ENCODE results near the gene BUD13. TPM values are rescaled to one million over a fixed set of nuclear protein-coding genes. Genes with fewer than 3 reads are reported as not detected.

BUD13 gene
- total and polyA plus RNA-seq, 9 of the 15 experiments (the other 6 are each of a cell fraction or from before 2014, with no cell fraction given): 9.5 to 34.1 (median 27.1) TPM

DNA sequence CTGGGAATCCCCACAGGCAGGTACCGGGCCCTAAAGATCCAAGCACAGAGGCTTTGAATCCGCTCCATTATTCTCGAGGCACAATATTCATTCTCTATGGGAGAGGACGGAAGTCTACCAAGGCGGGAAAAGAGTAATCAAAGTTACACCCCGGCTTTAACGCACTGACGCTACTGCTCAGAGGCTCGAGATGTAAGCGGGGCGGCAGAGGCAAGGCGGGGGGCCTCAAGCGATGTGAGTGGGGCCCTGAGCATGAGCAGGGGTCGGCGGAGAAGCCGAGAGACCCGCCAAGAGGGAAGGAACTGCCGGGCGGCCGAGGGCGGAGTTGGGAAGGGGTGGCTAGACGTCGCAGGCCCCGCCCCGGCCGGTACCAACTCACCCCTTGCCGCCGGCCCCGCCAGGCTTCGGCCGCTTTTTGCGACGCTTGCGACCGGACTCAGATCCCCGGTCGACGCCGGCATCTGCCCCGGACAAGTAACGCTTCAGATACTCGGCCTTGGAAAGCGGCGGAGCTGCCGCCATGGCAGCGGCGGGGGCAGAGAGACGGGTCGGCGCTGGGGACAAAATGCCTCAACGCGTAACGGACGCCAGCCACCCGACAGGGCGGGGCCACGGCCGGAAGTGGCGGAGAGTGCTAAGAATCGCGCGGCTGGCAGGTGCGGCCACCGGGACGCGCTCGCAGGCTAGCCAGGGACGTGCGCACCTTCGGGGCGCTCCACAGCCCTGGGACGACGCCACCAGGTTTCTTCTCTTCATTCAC lies at the start of gene BUD13 (continued):
- TF ChIP-seq, protein P1, sequence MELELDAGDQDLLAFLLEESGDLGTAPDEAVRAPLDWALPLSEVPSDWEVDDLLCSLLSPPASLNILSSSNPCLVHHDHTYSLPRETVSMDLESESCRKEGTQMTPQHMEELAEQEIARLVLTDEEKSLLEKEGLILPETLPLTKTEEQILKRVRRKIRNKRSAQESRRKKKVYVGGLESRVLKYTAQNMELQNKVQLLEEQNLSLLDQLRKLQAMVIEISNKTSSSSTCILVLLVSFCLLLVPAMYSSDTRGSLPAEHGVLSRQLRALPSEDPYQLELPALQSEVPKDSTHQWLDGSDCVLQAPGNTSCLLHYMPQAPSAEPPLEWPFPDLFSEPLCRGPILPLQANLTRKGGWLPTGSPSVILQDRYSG (tag; conservative IDR thresholded peaks at IDR 0.05; ENCODE audit: low read depth): no peak
- TF ChIP-seq HDAC2 (IDR thresholded peaks at IDR 0.05) (peak; percentile 25; the same call in 1 of the 2 replicates), PML (IDR thresholded peaks at IDR 0.05; ENCODE audit: low read length) (peak; percentile 42; the same call in 1 of the 2 replicates), ZFP1 (CRISPR knock-in tag; IDR thresholded peaks at IDR 0.05) (no peak), ETV5 (CRISPR knock-in tag; IDR thresholded peaks at IDR 0.05; ENCODE audit: low read depth) (peak; percentile 96), SMC3 (conservative IDR thresholded peaks at IDR 0.05; ENCODE audit: insufficient read depth, low read depth, low read length) (no peak), KDM2B (CRISPR knock-in tag; IDR thresholded peaks at IDR 0.05) (no peak), MEF2A (IDR thresholded peaks at IDR 0.05; ENCODE audit: control insufficient read depth, low read depth, low read length) (no peak), RBM34 (IDR thresholded peaks at IDR 0.05; ENCODE audit: borderline replicate concordance, insufficient read depth, low read length) (no peak), CHD1 (IDR thresholded peaks at IDR 0.05; ENCODE audit: low read length) (no peak), XRCC5 (IDR thresholded peaks at IDR 0.05; ENCODE audit: low read depth, low read length) (no peak), ZNF445 (CRISPR knock-in tag; IDR thresholded peaks at IDR 0.05; ENCODE audit: low read depth) (no peak), BRD4 (IDR thresholded peaks at IDR 0.05) (0 out of 2 replicates have a peak, but pooled peaks have one; percentile 48), CXXC5 (CRISPR knock-in tag; IDR thresholded peaks at IDR 0.05) (peak; percentile 93), TCF7L2 (IDR thresholded peaks at IDR 0.05; ENCODE audit: low read depth, low read length) (no peak), PRPF4 (IDR thresholded peaks at IDR 0.05; ENCODE audit: insufficient read depth, low read depth, low read length, poor library complexity, severe bottlenecking) (peak; percentile 49), SRSF3 (IDR thresholded peaks at IDR 0.05; ENCODE audit: insufficient read depth, low read length) (no peak)
- TF ChIP-seq, protein P2, sequence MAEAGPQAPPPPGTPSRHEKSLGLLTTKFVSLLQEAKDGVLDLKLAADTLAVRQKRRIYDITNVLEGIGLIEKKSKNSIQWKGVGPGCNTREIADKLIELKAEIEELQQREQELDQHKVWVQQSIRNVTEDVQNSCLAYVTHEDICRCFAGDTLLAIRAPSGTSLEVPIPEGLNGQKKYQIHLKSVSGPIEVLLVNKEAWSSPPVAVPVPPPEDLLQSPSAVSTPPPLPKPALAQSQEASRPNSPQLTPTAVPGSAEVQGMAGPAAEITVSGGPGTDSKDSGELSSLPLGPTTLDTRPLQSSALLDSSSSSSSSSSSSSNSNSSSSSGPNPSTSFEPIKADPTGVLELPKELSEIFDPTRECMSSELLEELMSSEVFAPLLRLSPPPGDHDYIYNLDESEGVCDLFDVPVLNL (CRISPR knock-in tag; IDR thresholded peaks at IDR 0.05; ENCODE audit: low read depth): no peak
- TF ChIP-seq, protein P3, sequence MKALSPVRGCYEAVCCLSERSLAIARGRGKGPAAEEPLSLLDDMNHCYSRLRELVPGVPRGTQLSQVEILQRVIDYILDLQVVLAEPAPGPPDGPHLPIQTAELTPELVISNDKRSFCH (CRISPR knock-in tag; IDR thresholded peaks at IDR 0.05): no peak
- TF ChIP-seq, protein P3 (tag; IDR thresholded peaks at IDR 0.05): no peak
- TF ChIP-seq, protein P4, sequence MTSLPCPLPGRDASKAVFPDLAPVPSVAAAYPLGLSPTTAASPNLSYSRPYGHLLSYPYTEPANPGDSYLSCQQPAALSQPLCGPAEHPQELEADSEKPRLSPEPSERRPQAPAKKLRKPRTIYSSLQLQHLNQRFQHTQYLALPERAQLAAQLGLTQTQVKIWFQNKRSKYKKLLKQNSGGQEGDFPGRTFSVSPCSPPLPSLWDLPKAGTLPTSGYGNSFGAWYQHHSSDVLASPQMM (CRISPR knock-in tag; IDR thresholded peaks at IDR 0.05): no peak
- TF ChIP-seq, protein P5, sequence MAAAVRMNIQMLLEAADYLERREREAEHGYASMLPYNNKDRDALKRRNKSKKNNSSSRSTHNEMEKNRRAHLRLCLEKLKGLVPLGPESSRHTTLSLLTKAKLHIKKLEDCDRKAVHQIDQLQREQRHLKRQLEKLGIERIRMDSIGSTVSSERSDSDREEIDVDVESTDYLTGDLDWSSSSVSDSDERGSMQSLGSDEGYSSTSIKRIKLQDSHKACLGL (CRISPR knock-in tag; IDR thresholded peaks at IDR 0.05; ENCODE audit: borderline replicate concordance, poor library complexity, severe bottlenecking): no peak
- TF ChIP-seq, protein P6, sequence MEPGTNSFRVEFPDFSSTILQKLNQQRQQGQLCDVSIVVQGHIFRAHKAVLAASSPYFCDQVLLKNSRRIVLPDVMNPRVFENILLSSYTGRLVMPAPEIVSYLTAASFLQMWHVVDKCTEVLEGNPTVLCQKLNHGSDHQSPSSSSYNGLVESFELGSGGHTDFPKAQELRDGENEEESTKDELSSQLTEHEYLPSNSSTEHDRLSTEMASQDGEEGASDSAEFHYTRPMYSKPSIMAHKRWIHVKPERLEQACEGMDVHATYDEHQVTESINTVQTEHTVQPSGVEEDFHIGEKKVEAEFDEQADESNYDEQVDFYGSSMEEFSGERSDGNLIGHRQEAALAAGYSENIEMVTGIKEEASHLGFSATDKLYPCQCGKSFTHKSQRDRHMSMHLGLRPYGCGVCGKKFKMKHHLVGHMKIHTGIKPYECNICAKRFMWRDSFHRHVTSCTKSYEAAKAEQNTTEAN (CRISPR knock-in tag; IDR thresholded peaks at IDR 0.05): no peak
